Activated naive CD4-positive, alpha-beta T cell treated with anti-CD3 and anti-CD28 coated beads, Interleukin-2, amount 50 U/mL, for 72 hours (primary cell): ENCODE data around the gene OPCML. TPM values are rescaled to one million over a fixed set of nuclear protein-coding genes. Genes with fewer than 3 reads are reported as not detected.

ENCODE experiments used
- ATAC-seq, 2 donors: fragments of 150-1000 bp; cut with Tn5 transposase; 2 replicates each; pipeline ENCODE4 v1.10.0; 2021; ENCODE audit warnings: mild to moderate bottlenecking in 2 of 2, moderate library complexity in 2 of 2
- DNase-seq, 2 donors: peaks; one replicate each; pipeline ENCODE4 v3.0.0; 2021 to 2022; ENCODE audit warnings: low spot score in 2 of 2
- H3K27ac Mint-ChIP-seq, 2 donors: one replicate each; pipeline ENCODE4 v1.8.0; 2022; ENCODE audit warnings: mild to moderate bottlenecking in 2 of 2, mixed read lengths in 2 of 2
- H3K36me3 Mint-ChIP-seq, 2 donors: one replicate each; pipeline ENCODE4 v1.8.0; 2022; ENCODE audit warnings: mixed read lengths in 2 of 2
- H3K9me3 Mint-ChIP-seq, 2 donors: one replicate each; pipeline ENCODE4 v1.8.0; 2022; ENCODE audit warnings: mixed read lengths in 2 of 2
- total RNA-seq, 2 donors: library from RNA; stranded (reverse); gene quantifications; one replicate each; pipeline ENCODE4 v1.2.3, GENCODE V29; 2022

Gene OPCML
- total RNA-seq, 2 donors from 2014 or later: not detected

GRCh38 chr11:132898021-132898420 lies 634.3 kb downstream of the OPCML start:
- Mint-ChIP-seq H3K9me3 (peaks cover 3 to 7% of the 10 kb centered on the region in 2 donors), H3K27ac (no peak overlapping the region), H3K36me3 (no peaks in the 10 kb centered on the region)
- ATAC-seq (no peak), DNase-seq (no peak)

GRCh38 chr11:132895340-132895739 lies 637.0 kb downstream of the OPCML start:
- Mint-ChIP-seq H3K27ac (no peak overlapping the region), H3K36me3 (no peaks in the 10 kb centered on the region), H3K9me3 (peaks cover 2 to 6% of the 10 kb centered on the region in 2 donors)
- ATAC-seq (no peak), DNase-seq (no peak)

GRCh38 chr11:132894606-132895005 lies 637.7 kb downstream of the OPCML start:
- ATAC-seq: no peak
- Mint-ChIP-seq H3K36me3 (no peaks in the 10 kb centered on the region), H3K27ac (no peak overlapping the region), H3K9me3 (peaks cover 0 to 6% of the 10 kb centered on the region in 2 donors)
- DNase-seq: no peak

- DNase-seq (no peak), ATAC-seq (no peak)
- Mint-ChIP-seq H3K27ac (no peak overlapping the region), H3K36me3 (no peaks in the 10 kb centered on the region), H3K9me3 (peaks cover 0 to 6% of the 10 kb centered on the region in 2 donors)
Observed at GRCh38 chr11:132892876-132893275, 639.4 kb downstream of the OPCML start.

GRCh38 chr11:132888226-132888625 lies 644.1 kb downstream of the OPCML start:
- Mint-ChIP-seq H3K36me3 (no peaks in the 10 kb centered on the region), H3K27ac (no peak overlapping the region), H3K9me3 (peaks cover 0 to 3% of the 10 kb centered on the region in 2 donors)
- no peak for DNase-seq
- no peak for ATAC-seq

- no peaks in the 10 kb centered on the region for H3K36me3 Mint-ChIP-seq
- peaks cover 0 to 3% of the 10 kb centered on the region in 2 donors for H3K9me3 Mint-ChIP-seq
- ATAC-seq (no peak), DNase-seq (no peak)
- H3K27ac Mint-ChIP-seq: no peak overlapping the region
Observed at GRCh38 chr11:132886335-132886734, 646.0 kb downstream of the OPCML start.

GRCh38 chr11:132883241-132883640 lies 649.1 kb downstream of the OPCML start:
- Mint-ChIP-seq H3K36me3 (no peaks in the 10 kb centered on the region), H3K9me3 (peaks cover 0 to 3% of the 10 kb centered on the region in 2 donors), H3K27ac (no peak overlapping the region)
- DNase-seq (no peak), ATAC-seq (no peak)

- Mint-ChIP-seq H3K36me3 (no peaks in the 10 kb centered on the region), H3K9me3 (peaks cover 0 to 3% of the 10 kb centered on the region in 2 donors), H3K27ac (no peak overlapping the region)
- ATAC-seq: no peak
- no peak for DNase-seq
Observed at GRCh38 chr11:132881622-132882021, 650.7 kb downstream of the OPCML start.

- ATAC-seq (no peak), DNase-seq (no peak)
- Mint-ChIP-seq H3K27ac (no peak overlapping the region), H3K36me3 (no peaks in the 10 kb centered on the region), H3K9me3 (peaks cover 0 to 3% of the 10 kb centered on the region in 2 donors)
Observed at GRCh38 chr11:132878111-132878510, 654.2 kb downstream of the OPCML start.

GRCh38 chr11:132876705-132877104 lies 655.6 kb downstream of the OPCML start:
- H3K27ac Mint-ChIP-seq: no peak overlapping the region
- ATAC-seq (no peak), DNase-seq (no peak)
- peaks cover 0 to 3% of the 10 kb centered on the region in 2 donors for H3K9me3 Mint-ChIP-seq
- no peaks in the 10 kb centered on the region for H3K36me3 Mint-ChIP-seq

- Mint-ChIP-seq H3K27ac (no peak overlapping the region), H3K36me3 (no peaks in the 10 kb centered on the region), H3K9me3 (peaks cover 0 to 3% of the 10 kb centered on the region in 2 donors)
- ATAC-seq (no peak), DNase-seq (no peak)
Observed at GRCh38 chr11:132876239-132876638, 656.1 kb downstream of the OPCML start.

- Mint-ChIP-seq H3K27ac (no peak overlapping the region), H3K36me3 (no peaks in the 10 kb centered on the region), H3K9me3 (no peaks in the 10 kb centered on the region)
- DNase-seq (no peak), ATAC-seq (no peak)
Observed at GRCh38 chr11:132874638-132875037, 657.7 kb downstream of the OPCML start.

- H3K9me3 Mint-ChIP-seq: no peaks in the 10 kb centered on the region
- no peaks in the 10 kb centered on the region for H3K36me3 Mint-ChIP-seq
- DNase-seq (no peak), ATAC-seq (no peak)
- no peak overlapping the region for H3K27ac Mint-ChIP-seq
Observed at GRCh38 chr11:132873841-132874240, 658.5 kb downstream of the OPCML start.

- H3K9me3 Mint-ChIP-seq: no peaks in the 10 kb centered on the region
- DNase-seq (no peak), ATAC-seq (no peak)
- H3K36me3 Mint-ChIP-seq: no peaks in the 10 kb centered on the region
- H3K27ac Mint-ChIP-seq: no peak overlapping the region
Observed at GRCh38 chr11:132872211-132872610, 660.1 kb downstream of the OPCML start.

- H3K27ac Mint-ChIP-seq: no peak overlapping the region
- DNase-seq (no peak), ATAC-seq (no peak)
- H3K9me3 Mint-ChIP-seq: no peaks in the 10 kb centered on the region
- peaks cover 0 to 5% of the 10 kb centered on the region in 2 donors for H3K36me3 Mint-ChIP-seq
Observed at GRCh38 chr11:132866783-132867545, 665.3 kb downstream of the OPCML start.

GRCh38 chr11:132865623-132866022 lies 666.7 kb downstream of the OPCML start:
- DNase-seq (no peak), ATAC-seq (no peak)
- Mint-ChIP-seq H3K36me3 (peaks cover 0 to 5% of the 10 kb centered on the region in 2 donors), H3K9me3 (no peaks in the 10 kb centered on the region), H3K27ac (no peak overlapping the region)

- no peak for ATAC-seq
- Mint-ChIP-seq H3K27ac (no peak overlapping the region), H3K36me3 (peaks cover 0 to 5% of the 10 kb centered on the region in 2 donors), H3K9me3 (no peaks in the 10 kb centered on the region)
- no peak for DNase-seq
Observed at GRCh38 chr11:132864811-132865576, 667.3 kb downstream of the OPCML start.
